ENCODE results near the gene CDK5.

GRCh38 chr7:151031011-151031410, 26.7 kb downstream of the CDK5 start:
- TF ChIP-seq POLR2A (IDR thresholded peaks at IDR 0.05; ENCODE audit: low read length) (no peak), GATA1 (IDR thresholded peaks at IDR 0.05; ENCODE audit: low read depth, low read length) (no peak)

Measured in erythroblast (primary cell).